Mononuclear cell (primary cell): ENCODE results near the gene GARIN5A. TPM values are rescaled to one million over a fixed set of nuclear protein-coding genes. Genes with fewer than 3 reads are reported as not detected.

Source experiments
- H3K27me3 ChIP-seq: 2 replicates; pipeline ENCODE4 v1.6.0; 2011; ENCODE audit warnings: low read length, control low read depth; ENCODE audit not compliant: insufficient read depth
- H3K4me1 ChIP-seq: 2 replicates; pipeline ENCODE4 v1.5.1; 2011; ENCODE audit warnings: mild to moderate bottlenecking, low read length, control low read depth; ENCODE audit not compliant: insufficient read depth
- H3K4me3 ChIP-seq: 2 replicates; pipeline ENCODE4 v1.5.1; 2011; ENCODE audit warnings: mild to moderate bottlenecking, low read length, moderate library complexity
- H3K9me3 ChIP-seq: 2 replicates; pipeline ENCODE4 v1.5.1; 2011; ENCODE audit warnings: low read depth, mild to moderate bottlenecking, control low read depth, low read length
- total RNA-seq: library from RNA; depleted of rRNA; stranded (reverse); fragments of >200 nt; gene quantifications from one replicate; pipeline ENCODE4 v1.2.3, GENCODE V29; 2012

GARIN5A gene
- total RNA-seq, 1 donor: 0.21 TPM

GRCh38 chr19:50467566-50467965 lies 9.1 kb downstream of the GARIN5A start:
- Histone ChIP-seq H3K4me3 (no peak overlapping the region), H3K4me1 (no peaks in the 10 kb centered on the region), H3K27me3 (no peaks in the 10 kb centered on the region), H3K9me3 (no peaks in the 10 kb centered on the region)

DNA sequence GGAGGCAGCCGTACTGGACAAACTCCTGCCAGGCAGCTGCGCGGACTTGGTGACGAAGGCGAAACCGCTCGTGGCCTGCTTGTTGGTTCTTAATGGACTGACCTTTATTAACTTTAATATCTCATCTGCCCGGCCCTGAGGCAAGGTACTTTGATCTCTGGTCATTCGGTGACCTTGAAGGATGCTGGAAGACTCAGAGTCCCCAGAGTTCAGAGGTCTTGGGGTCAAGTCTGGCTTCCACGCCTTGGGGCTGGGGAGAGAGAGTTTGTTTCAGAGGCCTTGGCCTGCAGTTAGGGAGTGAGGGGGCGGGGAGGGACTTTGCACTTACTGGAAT lies 10.0 kb downstream of the GARIN5A start:
- Histone ChIP-seq H3K4me3 (no peak overlapping the region), H3K27me3 (no peaks in the 10 kb centered on the region), H3K4me1 (no peaks in the 10 kb centered on the region), H3K9me3 (no peaks in the 10 kb centered on the region)

DNA sequence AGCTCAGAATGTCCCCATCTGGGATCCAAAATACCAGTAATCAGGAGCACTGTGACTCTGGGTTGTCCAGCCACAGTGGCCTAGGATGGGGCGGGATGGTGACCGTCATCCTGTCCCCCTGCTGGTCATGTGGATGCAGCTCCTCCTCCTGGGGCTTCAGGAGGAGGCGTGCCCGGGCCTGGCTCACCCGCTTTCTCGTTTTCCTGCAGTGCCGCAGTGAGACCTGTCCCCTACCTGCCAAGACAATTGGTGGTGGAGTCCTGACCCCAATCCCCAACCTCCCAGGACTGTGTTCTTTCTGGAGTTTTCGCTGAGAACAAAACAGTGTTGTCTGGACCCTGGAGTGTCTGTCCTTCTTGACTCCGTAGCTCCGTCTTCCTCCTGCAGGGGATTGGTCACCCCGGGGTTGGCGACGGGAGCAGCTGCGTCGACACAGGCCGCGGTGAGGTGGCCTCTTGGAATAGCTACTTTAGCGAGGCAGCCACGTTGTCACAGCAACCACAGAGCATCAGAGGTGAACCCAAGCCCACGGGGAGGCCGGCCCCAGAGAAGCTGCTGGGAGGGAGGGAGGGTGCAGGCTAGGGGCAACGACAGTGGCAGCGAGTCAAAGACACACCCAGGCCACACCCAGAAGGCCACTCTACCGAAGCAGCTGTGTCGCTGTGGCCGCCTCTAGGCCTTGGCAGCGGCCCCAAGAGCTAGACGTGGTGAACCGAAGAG lies 10.5 kb downstream of the GARIN5A start:
- Histone ChIP-seq H3K4me1 (no peaks in the 10 kb centered on the region), H3K9me3 (no peaks in the 10 kb centered on the region), H3K4me3 (no peak overlapping the region), H3K27me3 (no peaks in the 10 kb centered on the region)

GRCh38 chr19:50465000-50465399 lies 11.6 kb downstream of the GARIN5A start:
- peaks cover 7% of the 10 kb centered on the region for H3K4me1 ChIP-seq
- no peaks in the 10 kb centered on the region for H3K27me3 ChIP-seq
- no peak overlapping the region for H3K4me3 ChIP-seq
- H3K9me3 ChIP-seq: no peaks in the 10 kb centered on the region

DNA sequence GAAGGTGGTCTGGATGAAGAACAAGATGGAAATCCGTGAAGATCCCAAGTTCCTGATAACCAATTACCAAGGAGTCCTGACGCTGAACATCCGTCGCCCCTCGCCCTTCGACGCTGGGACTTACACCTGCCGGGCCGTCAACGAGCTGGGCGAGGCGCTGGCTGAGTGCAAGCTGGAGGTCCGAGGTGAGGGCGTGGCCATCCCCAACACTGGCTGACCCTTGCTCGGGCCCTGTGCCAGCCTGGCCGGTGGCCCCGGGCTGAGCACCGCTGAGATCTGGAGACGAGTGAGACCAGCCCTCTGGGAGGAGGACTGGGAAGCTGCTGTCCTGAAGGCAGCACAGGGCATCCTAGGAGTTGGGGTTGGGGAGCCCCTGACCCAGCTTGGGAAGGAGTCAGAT lies 12.3 kb downstream of the GARIN5A start:
- Histone ChIP-seq H3K27me3 (no peaks in the 10 kb centered on the region), H3K9me3 (no peaks in the 10 kb centered on the region), H3K4me3 (no peak overlapping the region), H3K4me1 (peaks cover 7% of the 10 kb centered on the region)

DNA sequence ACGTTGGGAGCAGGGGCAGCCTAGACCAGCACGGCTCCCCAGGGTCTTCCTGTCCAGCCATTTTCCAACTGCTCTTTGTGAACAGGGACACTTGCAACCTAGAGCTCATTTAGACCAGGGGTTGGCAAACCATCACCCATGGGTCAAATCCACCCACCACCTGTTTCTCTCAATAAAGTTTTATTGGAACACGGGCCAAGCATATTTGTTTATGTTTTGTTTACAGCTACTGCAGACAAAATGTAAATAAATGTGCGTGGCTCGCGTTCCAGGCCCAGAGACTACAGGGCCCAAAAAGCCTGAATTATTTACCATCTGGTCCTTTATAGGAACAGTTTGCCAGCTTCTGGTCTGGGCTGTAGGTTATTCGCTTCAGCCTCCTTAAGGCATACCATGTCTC lies 13.7 kb downstream of the GARIN5A start:
- H3K4me1 ChIP-seq: peaks cover 7% of the 10 kb centered on the region
- H3K4me3 ChIP-seq: no peak overlapping the region
- no peaks in the 10 kb centered on the region for H3K9me3 ChIP-seq
- H3K27me3 ChIP-seq: no peaks in the 10 kb centered on the region

DNA sequence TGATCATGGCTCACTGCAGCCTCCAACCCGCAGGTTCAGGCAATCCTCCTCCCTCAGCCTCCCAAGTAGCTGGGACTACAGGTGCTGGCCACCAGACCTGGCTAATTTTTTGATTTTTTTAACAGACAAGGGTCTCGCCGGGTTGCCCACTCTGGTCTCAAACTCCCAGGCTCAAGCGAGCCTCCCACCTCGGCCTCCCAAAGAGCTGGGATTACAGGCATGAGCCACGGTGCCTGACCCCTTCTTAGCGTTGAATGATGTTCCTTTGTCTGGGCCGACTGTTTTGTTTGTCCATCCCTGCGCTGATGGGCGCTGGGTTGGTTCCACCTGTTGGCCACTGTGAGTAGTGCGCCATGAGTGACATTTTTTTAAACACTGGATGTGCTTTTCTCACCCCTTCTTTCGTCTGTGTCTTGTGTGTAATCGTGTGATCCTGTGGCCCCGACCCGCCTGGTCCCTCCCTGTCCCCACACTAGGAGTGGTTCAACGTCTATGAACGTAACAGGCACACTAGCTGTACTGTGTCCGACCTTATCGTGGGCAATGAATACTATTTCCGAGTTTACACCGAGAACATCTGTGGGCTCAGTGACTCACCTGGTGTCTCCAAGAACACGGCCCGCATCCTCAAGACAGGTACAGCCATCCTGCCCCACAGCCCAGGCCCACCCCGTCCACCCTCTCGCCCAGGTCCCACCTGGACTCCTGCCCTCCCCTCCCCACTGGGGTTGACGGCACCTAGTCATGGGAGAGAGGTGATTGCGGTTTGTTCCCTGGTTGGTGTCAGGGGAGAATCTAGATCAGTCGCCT lies 15.4 kb downstream of the GARIN5A start:
- H3K27me3 ChIP-seq: no peaks in the 10 kb centered on the region
- H3K9me3 ChIP-seq: no peaks in the 10 kb centered on the region

GRCh38 chr19:50460161-50460765 lies 16.4 kb downstream of the GARIN5A start:
- no peaks in the 10 kb centered on the region for H3K27me3 ChIP-seq

More for the DNA sequence above, 15.4 kb downstream of the GARIN5A start:
- peaks cover 7% of the 10 kb centered on the region for H3K4me1 ChIP-seq
- H3K4me3 ChIP-seq: no peak overlapping the region

DNA sequence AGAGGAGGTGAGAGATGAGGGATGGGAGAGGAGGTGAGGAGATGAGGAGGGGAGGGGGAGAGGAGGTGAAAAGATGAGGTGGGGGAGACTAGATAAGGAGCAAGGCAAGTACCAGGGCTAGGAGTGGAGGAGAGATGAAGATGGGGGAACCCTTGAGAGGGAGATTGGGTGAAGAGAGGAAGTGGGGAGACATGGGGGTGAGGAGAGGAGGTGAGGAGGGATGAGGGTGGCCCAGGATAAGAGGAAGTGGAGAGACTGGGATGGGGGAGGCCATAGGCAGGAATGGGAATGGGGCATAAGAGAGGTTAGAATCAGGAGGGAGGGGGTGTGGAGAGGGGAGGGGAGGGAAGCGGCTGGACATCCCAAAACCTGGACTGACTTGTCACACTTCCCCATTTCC lies 17.0 kb downstream of the GARIN5A start:
- Histone ChIP-seq H3K4me1 (peaks cover 7% of the 10 kb centered on the region), H3K9me3 (no peaks in the 10 kb centered on the region), H3K4me3 (no peak overlapping the region), H3K27me3 (no peaks in the 10 kb centered on the region)

More at GRCh38 chr19:50460161-50460765, 16.4 kb downstream of the GARIN5A start:
- Histone ChIP-seq H3K9me3 (no peaks in the 10 kb centered on the region), H3K4me1 (peaks cover 7% of the 10 kb centered on the region), H3K4me3 (no peak overlapping the region)

DNA sequence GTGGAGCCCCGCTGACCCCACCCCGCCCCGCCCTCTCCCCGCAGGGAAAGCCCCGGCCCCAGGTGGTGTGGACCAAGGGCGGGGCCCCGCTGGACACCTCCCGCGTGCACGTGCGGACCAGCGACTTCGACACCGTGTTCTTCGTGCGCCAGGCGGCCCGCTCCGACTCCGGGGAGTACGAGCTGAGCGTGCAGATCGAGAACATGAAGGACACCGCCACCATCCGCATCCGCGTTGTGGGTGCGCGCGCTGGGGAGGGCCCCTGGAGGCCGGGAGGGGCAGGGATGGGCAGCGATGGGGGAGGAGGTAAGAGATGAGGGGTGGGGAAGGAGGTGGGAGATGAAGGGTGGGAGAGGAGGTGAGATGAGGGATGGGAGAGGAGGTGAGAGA lies 17.6 kb downstream of the GARIN5A start:
- Histone ChIP-seq H3K4me1 (peaks cover 7% of the 10 kb centered on the region), H3K27me3 (no peaks in the 10 kb centered on the region), H3K9me3 (no peaks in the 10 kb centered on the region), H3K4me3 (no peak overlapping the region)

DNA sequence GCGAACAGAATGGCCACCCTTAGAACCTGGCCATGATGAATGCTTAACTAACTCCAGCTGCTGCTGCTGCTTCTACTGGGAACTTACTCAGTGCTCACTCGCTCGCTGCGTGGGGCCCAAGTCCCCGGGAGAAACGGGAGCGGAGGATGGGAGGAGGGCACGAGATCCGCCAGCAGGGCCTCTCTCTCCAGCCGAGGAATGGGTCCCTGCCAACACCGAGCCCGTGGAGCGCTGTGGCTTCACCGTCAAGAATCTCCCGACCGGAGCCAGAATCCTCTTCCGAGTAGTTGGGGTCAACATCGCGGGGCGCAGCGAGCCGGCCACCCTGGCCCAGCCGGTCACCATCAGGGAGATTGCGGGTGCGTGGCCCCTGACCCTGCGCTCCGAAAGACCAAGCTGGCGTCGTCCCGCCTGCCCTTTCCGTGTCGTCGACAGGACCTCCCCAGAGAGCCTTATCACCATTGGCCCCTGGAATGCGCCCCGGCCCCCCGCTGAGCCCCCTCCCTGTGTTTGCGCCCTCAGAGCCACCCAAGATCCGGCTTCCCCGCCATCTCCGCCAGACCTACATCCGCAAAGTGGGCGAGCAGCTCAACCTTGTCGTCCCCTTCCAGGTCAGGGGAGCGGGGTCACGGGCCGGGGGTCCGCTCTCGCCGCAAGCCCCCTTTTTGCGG lies 18.1 kb downstream of the GARIN5A start:
- H3K4me3 ChIP-seq: no peak overlapping the region
- peaks cover 7% of the 10 kb centered on the region for H3K4me1 ChIP-seq
- no peaks in the 10 kb centered on the region for H3K9me3 ChIP-seq
- no peaks in the 10 kb centered on the region for H3K27me3 ChIP-seq

DNA sequence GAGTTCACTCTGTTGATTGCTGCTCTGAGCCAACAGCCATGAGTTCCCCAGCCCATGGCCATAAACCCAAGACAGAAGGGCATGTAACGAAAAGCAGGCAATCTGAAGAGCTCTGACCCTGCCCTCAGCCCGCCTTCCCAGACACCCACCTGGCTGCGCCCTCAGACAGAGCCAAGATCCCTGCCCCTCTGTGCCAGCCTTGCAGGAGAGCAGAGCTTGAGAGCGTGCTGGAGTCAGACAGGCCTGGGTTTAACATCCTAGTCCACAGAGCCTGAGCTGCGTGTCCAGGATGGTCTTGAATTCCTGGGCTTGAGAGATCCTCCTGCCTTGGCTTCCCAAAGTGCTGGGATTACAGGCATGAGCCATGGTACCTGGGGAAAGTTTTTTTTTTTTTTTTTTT lies 19.3 kb downstream of the GARIN5A start:
- Histone ChIP-seq H3K4me3 (no peak overlapping the region), H3K9me3 (no peaks in the 10 kb centered on the region), H3K27me3 (no peaks in the 10 kb centered on the region), H3K4me1 (peaks cover 7% of the 10 kb centered on the region)

DNA sequence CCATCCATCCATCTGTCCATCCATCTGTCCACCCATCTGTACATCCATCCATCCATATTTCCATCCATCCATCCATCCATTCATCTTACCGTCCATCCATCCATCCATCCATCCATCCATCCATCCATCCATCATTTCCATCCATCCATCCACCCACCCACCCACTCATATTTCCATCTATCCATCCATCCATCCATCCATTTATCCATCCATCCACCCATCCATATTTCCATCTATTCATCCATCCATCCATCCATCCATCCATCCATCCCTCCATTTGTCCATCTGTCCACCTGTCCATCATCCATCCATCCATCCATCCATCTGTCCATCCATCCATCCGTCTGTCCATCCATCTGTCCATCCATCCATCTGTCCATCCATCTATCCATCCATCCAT lies 20.7 kb downstream of the GARIN5A start:
- Histone ChIP-seq H3K9me3 (no peaks in the 10 kb centered on the region), H3K4me1 (peaks cover 6% of the 10 kb centered on the region), H3K27me3 (no peaks in the 10 kb centered on the region), H3K4me3 (no peak overlapping the region)

DNA sequence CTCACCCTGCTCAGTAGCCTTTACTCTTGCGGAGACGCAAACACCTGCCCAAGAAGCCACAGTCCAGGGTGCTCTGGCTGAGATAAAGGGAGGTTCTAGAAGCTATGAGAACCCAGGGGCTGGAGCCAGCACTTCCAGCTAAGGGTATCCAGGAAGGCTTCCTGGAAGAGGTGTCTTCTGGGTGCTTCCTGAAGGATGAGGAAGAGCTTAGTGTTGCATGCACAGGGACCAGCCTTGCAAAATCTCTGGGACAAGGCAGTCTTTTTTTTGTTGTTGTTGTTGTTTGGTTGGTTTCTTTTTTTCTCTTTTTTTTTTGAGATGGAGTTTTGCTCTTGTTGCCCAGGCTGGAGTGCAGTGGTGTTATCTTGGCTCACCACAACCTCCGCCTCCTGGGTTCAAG lies 23.4 kb downstream of the GARIN5A start:
- no peaks in the 10 kb centered on the region for H3K4me1 ChIP-seq
- no peaks in the 10 kb centered on the region for H3K9me3 ChIP-seq
- no peak overlapping the region for H3K4me3 ChIP-seq
- no peaks in the 10 kb centered on the region for H3K27me3 ChIP-seq

GRCh38 chr19:50451223-50451534 lies 25.5 kb downstream of the GARIN5A start:
- no peaks in the 10 kb centered on the region for H3K9me3 ChIP-seq
- H3K4me1 ChIP-seq: no peaks in the 10 kb centered on the region
- H3K27me3 ChIP-seq: no peaks in the 10 kb centered on the region
- H3K4me3 ChIP-seq: no peak overlapping the region
